Liver (tissue), 3 donors: ENCODE measurements around the gene HIGD1A.

ENCODE experiments used
- ATF3 ChIP-seq: IDR thresholded peaks from 2 replicates; pipeline ENCODE4 v1.6.1; 2016; ENCODE audit warnings: antibody characterized with exemption
- JUND ChIP-seq, 2 donors: IDR thresholded peaks; 2 replicates each; pipeline ENCODE4 v1.6.1; 2016; ENCODE audit warnings: antibody characterized with exemption in 2 of 2
- MAX ChIP-seq: IDR thresholded peaks from 2 replicates; pipeline ENCODE4 v1.6.1; 2016; ENCODE audit warnings: antibody characterized with exemption
- NR2F2 ChIP-seq: IDR thresholded peaks from 2 replicates; pipeline ENCODE4 v1.6.1; 2016; ENCODE audit warnings: antibody characterized with exemption
- RAD21 ChIP-seq, 2 donors: IDR thresholded peaks; 2 replicates each; pipeline ENCODE4 v1.6.1; 2016; ENCODE audit warnings: antibody characterized with exemption in 2 of 2, mild to moderate bottlenecking in 2 of 2
- REST ChIP-seq: IDR thresholded peaks from 2 replicates; pipeline ENCODE4 v1.6.1; 2016; ENCODE audit warnings: antibody characterized with exemption, mild to moderate bottlenecking
- SP1 ChIP-seq: IDR thresholded peaks from 2 replicates; pipeline ENCODE4 v1.6.1; 2018; ENCODE audit warnings: antibody characterized with exemption, mild to moderate bottlenecking
- TF ChIP-seq, protein P1 (sequence below): fragments of 150-350 bp; IDR thresholded peaks from 2 replicates; pipeline ENCODE4 v1.5.1; 2017; ENCODE audit warnings: improper control_type of control experiment, low read depth, low read length; ENCODE audit not compliant: missing input control
- donor health status: healthy.
- donor health status: healthy.

GRCh38 chr3:42827023-42827422, 22.7 kb upstream of the HIGD1A start:
- TF ChIP-seq, protein P1, sequence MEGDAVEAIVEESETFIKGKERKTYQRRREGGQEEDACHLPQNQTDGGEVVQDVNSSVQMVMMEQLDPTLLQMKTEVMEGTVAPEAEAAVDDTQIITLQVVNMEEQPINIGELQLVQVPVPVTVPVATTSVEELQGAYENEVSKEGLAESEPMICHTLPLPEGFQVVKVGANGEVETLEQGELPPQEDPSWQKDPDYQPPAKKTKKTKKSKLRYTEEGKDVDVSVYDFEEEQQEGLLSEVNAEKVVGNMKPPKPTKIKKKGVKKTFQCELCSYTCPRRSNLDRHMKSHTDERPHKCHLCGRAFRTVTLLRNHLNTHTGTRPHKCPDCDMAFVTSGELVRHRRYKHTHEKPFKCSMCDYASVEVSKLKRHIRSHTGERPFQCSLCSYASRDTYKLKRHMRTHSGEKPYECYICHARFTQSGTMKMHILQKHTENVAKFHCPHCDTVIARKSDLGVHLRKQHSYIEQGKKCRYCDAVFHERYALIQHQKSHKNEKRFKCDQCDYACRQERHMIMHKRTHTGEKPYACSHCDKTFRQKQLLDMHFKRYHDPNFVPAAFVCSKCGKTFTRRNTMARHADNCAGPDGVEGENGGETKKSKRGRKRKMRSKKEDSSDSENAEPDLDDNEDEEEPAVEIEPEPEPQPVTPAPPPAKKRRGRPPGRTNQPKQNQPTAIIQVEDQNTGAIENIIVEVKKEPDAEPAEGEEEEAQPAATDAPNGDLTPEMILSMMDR: no peak
- TF ChIP-seq RAD21 (IDR thresholded peaks at IDR 0.05) (no peak), JUND (IDR thresholded peaks at IDR 0.05) (no peak), ATF3 (no peak), REST (no peak), SP1 (no peak), NR2F2 (no peak), MAX (no peak)
